K562 (cell line): ENCODE data around the gene SGMS1. TPM values are rescaled to one million over a fixed set of nuclear protein-coding genes. Genes with fewer than 3 reads are reported as not detected.

ENCODE experiments used
- ETV1 ChIP-seq: fragments of 450-650 bp; conservative IDR thresholded peaks from 2 replicates; pipeline ENCODE4 v1.6.1; 2016; ENCODE audit warnings: missing genetic modification characterization, control low read depth, low read depth, missing compliant biosample characterization
- HSF4 ChIP-seq: fragments of 250-450 bp; sonication (Bioruptor Pico); IDR thresholded peaks from 2 replicates; pipeline ENCODE4 v2.1.2; 2022; ENCODE audit warnings: mild to moderate bottlenecking, moderate library complexity, borderline replicate concordance
- JUNB ChIP-seq: fragments of 450-650 bp; formaldehyde crosslinking; conservative IDR thresholded peaks from 2 replicates; pipeline ENCODE4 v1.4.0; 2020; ENCODE audit warnings: mild to moderate bottlenecking
- NEUROD1 ChIP-seq: fragments of 150-350 bp; IDR thresholded peaks from 2 replicates; pipeline ENCODE4 v1.6.1; 2014; ENCODE audit warnings: borderline replicate concordance, low read length, low read depth; ENCODE audit not compliant: partially characterized antibody
- ZBTB40 ChIP-seq, 2 experiments: fragments of 450-650 bp in 1 of 2; sonication (generic) in 1 of 2; formaldehyde crosslinking in 1 of 2; IDR thresholded peaks; 2 replicates each; pipeline versions ENCODE4 v1.7.1 to v1.9.0; 2016 to 2022; ENCODE audit warnings: inconsistent platforms in 1 of 2, mild to moderate bottlenecking in 1 of 2, missing genetic modification reagents in 1 of 2
- polyA plus RNA-seq, 8 experiments: library from polyadenylated mRNA; depleted of rRNA in 4 of 8; stranded (reverse) in 5 of 8; unstranded in 3 of 8; fragments of >200 nt; fragmentation: Nextera tagmentation in 2 of 8; fragmentation: Illumina TruSeq in 1 of 8; extraction: Ambion mirVana in 2 of 8; extraction: Trizol in 1 of 8; gene quantifications; 2 replicates each; pipeline versions ENCODE4 v1.2.1 to v1.2.3, GENCODE V29; 2011 to 2014; ENCODE audit warnings: inconsistent platforms in 1 of 8, missing spikeins in 1 of 8
- total RNA-seq, 7 experiments: library from RNA; depleted of rRNA in 6 of 7; stranded (reverse); fragments of >200 nt in 6 of 7; fragmentation: Illumina TruSeq in 2 of 7; extraction: Trizol in 2 of 7; gene quantifications; 2 replicates each; pipeline versions ENCODE4 v1.2.1 to v1.2.3, GENCODE V29; 2011 to 2021; ENCODE audit warnings: low replicate concordance in 1 of 7
- TF ChIP-seq, protein P1 (sequence below), 2 experiments: fragments of 450-650 bp in 1 of 2; sonication (generic) in 1 of 2; formaldehyde crosslinking in 1 of 2; IDR thresholded peaks in 1 of 2; conservative IDR thresholded peaks in 1 of 2; 2 replicates each; pipeline versions ENCODE4 v1.6.1 to v1.8.1; 2016 to 2023; ENCODE audit warnings: mild to moderate bottlenecking in 2 of 2, moderate library complexity in 2 of 2, inconsistent platforms in 1 of 2, missing genetic modification reagents in 1 of 2
- TF ChIP-seq, protein P2 (sequence below): fragments of 450-650 bp; IDR thresholded peaks from 2 replicates; pipeline ENCODE4 v1.6.1; 2016; ENCODE audit warnings: mild to moderate bottlenecking
- TF ChIP-seq, protein P3 (sequence below): sonication (generic); formaldehyde crosslinking; IDR thresholded peaks from 2 replicates; pipeline ENCODE4 v1.8.1; 2023; ENCODE audit warnings: mild to moderate bottlenecking, missing genetic modification reagents, moderate library complexity

The SGMS1 gene
- total and polyA plus RNA-seq, 9 of the 15 experiments (the other 6 are each of a cell fraction or from before 2014, with no cell fraction given) = 22.6 to 232 (median 82.2) TPM

- TF ChIP-seq ZBTB40 (IDR thresholded peaks at IDR 0.05) (peak; percentile 94), ZBTB40 (CRISPR knock-in tag; IDR thresholded peaks at IDR 0.05) (peak; percentile 86), NEUROD1 (peak; percentile 21), JUNB (CRISPR knock-in tag) (peak; percentile 50; the same call in 1 of the 2 replicates), ETV1 (tag) (peak; percentile 85), HSF4 (CRISPR knock-in tag) (peak; percentile 74; the same call in 1 of the 2 replicates)
- TF ChIP-seq, protein P1, sequence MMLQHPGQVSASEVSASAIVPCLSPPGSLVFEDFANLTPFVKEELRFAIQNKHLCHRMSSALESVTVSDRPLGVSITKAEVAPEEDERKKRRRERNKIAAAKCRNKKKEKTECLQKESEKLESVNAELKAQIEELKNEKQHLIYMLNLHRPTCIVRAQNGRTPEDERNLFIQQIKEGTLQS (IDR thresholded peaks at IDR 0.05) = peak; percentile 95
- TF ChIP-seq, protein P1 (CRISPR knock-in tag; conservative IDR thresholded peaks at IDR 0.05) = peak; percentile 66; the same call in 1 of the 2 replicates
- TF ChIP-seq, protein P2, sequence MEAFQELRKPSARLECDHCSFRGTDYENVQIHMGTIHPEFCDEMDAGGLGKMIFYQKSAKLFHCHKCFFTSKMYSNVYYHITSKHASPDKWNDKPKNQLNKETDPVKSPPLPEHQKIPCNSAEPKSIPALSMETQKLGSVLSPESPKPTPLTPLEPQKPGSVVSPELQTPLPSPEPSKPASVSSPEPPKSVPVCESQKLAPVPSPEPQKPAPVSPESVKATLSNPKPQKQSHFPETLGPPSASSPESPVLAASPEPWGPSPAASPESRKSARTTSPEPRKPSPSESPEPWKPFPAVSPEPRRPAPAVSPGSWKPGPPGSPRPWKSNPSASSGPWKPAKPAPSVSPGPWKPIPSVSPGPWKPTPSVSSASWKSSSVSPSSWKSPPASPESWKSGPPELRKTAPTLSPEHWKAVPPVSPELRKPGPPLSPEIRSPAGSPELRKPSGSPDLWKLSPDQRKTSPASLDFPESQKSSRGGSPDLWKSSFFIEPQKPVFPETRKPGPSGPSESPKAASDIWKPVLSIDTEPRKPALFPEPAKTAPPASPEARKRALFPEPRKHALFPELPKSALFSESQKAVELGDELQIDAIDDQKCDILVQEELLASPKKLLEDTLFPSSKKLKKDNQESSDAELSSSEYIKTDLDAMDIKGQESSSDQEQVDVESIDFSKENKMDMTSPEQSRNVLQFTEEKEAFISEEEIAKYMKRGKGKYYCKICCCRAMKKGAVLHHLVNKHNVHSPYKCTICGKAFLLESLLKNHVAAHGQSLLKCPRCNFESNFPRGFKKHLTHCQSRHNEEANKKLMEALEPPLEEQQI = peak; percentile 13; the same call in 1 of the 2 replicates
- TF ChIP-seq, protein P3, sequence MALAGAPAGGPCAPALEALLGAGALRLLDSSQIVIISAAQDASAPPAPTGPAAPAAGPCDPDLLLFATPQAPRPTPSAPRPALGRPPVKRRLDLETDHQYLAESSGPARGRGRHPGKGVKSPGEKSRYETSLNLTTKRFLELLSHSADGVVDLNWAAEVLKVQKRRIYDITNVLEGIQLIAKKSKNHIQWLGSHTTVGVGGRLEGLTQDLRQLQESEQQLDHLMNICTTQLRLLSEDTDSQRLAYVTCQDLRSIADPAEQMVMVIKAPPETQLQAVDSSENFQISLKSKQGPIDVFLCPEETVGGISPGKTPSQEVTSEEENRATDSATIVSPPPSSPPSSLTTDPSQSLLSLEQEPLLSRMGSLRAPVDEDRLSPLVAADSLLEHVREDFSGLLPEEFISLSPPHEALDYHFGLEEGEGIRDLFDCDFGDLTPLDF (CRISPR knock-in tag) = no peak
Measured at GRCh38 chr10:50585921-50586739, 37.6 kb downstream of the SGMS1 start (continued).
